ENCODE measurements around the gene MTHFSD. TPM values are rescaled to one million over a fixed set of nuclear protein-coding genes. Genes with fewer than 3 reads are reported as not detected.

MTHFSD gene
- total and polyA plus RNA-seq, 2 experiments from 2014 or later, result 11.5 to 21.5 TPM

GRCh38 chr16:86585821-86586611 is 31.0 kb upstream of the MTHFSD start:
- no peaks in the 10 kb centered on the region for H3K9me2 ChIP-seq (replicated peaks; ENCODE audit: insufficient read depth)
- H3K4me2 ChIP-seq, result no peak overlapping the region
- H3K27me3 ChIP-seq, result peaks cover 52% of the 10 kb centered on the region
- H3K4me3 ChIP-seq, result no peak overlapping the region
- 80% methylated on average over 10 of the region's 10 CpGs for WGBS (ENCODE audit: low lambda C conversion rate, missing lambda C conversion rate)
- no peaks in the 10 kb centered on the region for H3K9me3 ChIP-seq (ENCODE audit: low read depth)
- no peak overlapping the region for H3K27ac ChIP-seq
- no peaks in the 10 kb centered on the region for H3K36me3 ChIP-seq (replicated peaks; ENCODE audit: insufficient read depth, low read depth)
- no peak overlapping the region for H2AFZ ChIP-seq
- no peaks in the 10 kb centered on the region for H3K4me1 ChIP-seq (ENCODE audit: insufficient read depth)
- TF ChIP-seq CTCF (IDR thresholded peaks at IDR 0.05; ENCODE audit: poor library complexity), result no peak
- no peak for TF ChIP-seq EZH2 (IDR thresholded peaks at IDR 0.05; ENCODE audit: borderline replicate concordance)
- TF ChIP-seq EZH2phosphoT487 (IDR thresholded peaks at IDR 0.05; ENCODE audit: low read depth, severe bottlenecking, unreplicated experiment), result no peak
- no peaks in the 10 kb centered on the region for H3K79me2 ChIP-seq
- DNase-seq (ENCODE audit: low spot score), result no peak
- H4K20me1 ChIP-seq (ENCODE audit: insufficient read depth, poor library complexity, severe bottlenecking), result no peaks in the 10 kb centered on the region

DNA sequence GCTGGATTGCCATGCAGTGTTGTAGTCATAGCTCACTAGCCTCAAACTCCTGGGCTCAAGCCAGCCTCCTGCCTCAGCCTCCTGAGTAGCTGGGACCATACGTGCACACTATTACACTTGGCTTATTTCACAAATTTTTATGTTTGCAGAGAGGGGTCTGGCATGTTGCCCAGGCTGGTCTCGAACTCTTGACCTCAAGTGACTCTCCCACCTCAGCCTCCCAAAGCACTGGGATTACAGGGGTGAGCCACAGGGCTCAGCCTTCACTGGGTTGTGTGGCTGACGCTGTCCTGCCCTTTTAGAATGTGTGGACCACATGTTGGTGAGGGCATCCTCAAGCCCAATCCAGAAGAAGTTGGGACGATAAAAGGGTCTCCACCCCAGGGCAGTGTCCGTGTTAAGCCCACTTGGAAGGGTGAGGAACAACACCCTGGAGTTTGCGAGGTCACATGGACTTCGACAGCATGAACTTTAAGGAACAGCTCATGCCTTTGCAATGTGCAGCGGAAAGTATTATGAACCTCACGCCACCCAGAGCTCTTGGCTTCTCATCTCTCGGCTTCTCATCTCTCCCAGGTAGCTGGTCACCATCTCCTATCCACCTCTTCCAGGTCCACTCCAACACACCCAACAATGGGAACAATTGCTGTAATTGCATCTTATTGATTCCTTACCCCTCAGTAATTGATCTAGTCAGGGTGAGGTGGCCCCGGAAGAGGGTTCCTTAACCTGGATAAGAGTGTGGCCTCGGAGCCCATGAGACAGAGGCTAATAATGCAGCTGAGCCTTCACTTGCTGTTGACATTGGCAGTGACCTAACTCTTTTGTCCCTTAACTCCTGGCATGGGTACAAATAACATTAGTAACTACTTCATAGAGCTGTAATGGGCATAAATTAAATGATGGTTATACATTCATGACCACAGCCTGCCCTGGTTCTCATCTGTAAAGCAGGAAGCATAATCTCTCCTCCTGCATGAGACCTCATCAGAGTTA is 30.0 kb upstream of the MTHFSD start:
- Histone ChIP-seq H3K4me2 (no peak overlapping the region), H3K36me3 (replicated peaks; ENCODE audit: insufficient read depth, low read depth) (no peaks in the 10 kb centered on the region), H3K9me3 (ENCODE audit: low read depth) (no peaks in the 10 kb centered on the region), H2AFZ (no peak overlapping the region), H3K79me2 (no peaks in the 10 kb centered on the region), H3K4me1 (ENCODE audit: insufficient read depth) (no peaks in the 10 kb centered on the region), H3K27ac (no peak overlapping the region), H3K9me2 (replicated peaks; ENCODE audit: insufficient read depth) (no peaks in the 10 kb centered on the region), H4K20me1 (ENCODE audit: insufficient read depth, poor library complexity, severe bottlenecking) (no peaks in the 10 kb centered on the region), H3K27me3 (peaks cover 62% of the 10 kb centered on the region), H3K4me3 (no peak overlapping the region)
- 90% methylated on average over 12 of the region's 12 CpGs for WGBS (ENCODE audit: low lambda C conversion rate, missing lambda C conversion rate)
- no peak for DNase-seq (ENCODE audit: low spot score)
- TF ChIP-seq EZH2phosphoT487 (IDR thresholded peaks at IDR 0.05; ENCODE audit: low read depth, severe bottlenecking, unreplicated experiment) (no peak), EZH2 (IDR thresholded peaks at IDR 0.05; ENCODE audit: borderline replicate concordance) (no peak), CTCF (IDR thresholded peaks at IDR 0.05; ENCODE audit: poor library complexity) (no peak)

DNA sequence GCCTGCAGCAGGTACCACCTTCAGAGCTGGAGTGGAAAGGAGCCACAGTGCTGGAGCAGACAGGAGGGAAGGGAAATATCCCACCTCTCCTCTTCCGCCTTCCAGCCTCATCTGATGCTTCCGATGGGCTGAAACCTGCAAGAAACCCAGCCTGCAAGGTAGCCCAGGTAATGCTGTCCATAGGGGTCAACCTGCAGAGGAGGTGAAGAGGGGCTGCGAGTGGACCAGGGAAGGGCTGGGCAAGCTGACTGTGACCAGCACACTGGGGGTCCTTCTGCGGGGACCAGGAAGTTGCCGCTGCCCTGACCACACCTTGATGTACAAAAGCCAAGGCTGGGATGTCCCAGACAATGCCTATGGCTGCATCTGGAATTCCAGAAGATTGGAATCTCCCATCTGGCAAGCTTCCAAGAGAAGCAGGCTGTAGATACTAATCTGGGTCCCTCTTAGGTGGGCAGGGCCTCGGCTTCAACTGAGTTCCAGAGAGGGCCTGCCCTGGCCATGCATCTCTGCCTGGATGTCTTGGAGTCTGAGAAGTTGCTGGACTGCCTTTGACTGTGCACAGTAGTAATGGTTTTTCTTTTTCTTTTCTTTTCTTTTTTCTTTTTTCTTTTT is 29.1 kb upstream of the MTHFSD start:
- Histone ChIP-seq H3K4me1 (ENCODE audit: insufficient read depth) (peaks cover 6% of the 10 kb centered on the region), H3K4me2 (no peak overlapping the region), H3K4me3 (no peak overlapping the region), H2AFZ (no peak overlapping the region), H4K20me1 (ENCODE audit: insufficient read depth, poor library complexity, severe bottlenecking) (no peaks in the 10 kb centered on the region), H3K36me3 (replicated peaks; ENCODE audit: insufficient read depth, low read depth) (no peaks in the 10 kb centered on the region), H3K79me2 (no peaks in the 10 kb centered on the region), H3K9me2 (replicated peaks; ENCODE audit: insufficient read depth) (no peaks in the 10 kb centered on the region), H3K27me3 (peaks cover 63% of the 10 kb centered on the region), H3K9me3 (ENCODE audit: low read depth) (no peaks in the 10 kb centered on the region), H3K27ac (no peak overlapping the region)
- TF ChIP-seq CTCF (IDR thresholded peaks at IDR 0.05; ENCODE audit: poor library complexity) (no peak), EZH2 (IDR thresholded peaks at IDR 0.05; ENCODE audit: borderline replicate concordance) (no peak), EZH2phosphoT487 (IDR thresholded peaks at IDR 0.05; ENCODE audit: low read depth, severe bottlenecking, unreplicated experiment) (no peak)
- 90% methylated on average over 6 of the region's 6 CpGs for WGBS (ENCODE audit: low lambda C conversion rate, missing lambda C conversion rate)
- no peak for DNase-seq (ENCODE audit: low spot score)
